H1 (cell line): ENCODE data around the gene EEF1A2. TPM values are rescaled to one million over a fixed set of nuclear protein-coding genes. Genes with fewer than 3 reads are reported as not detected.

ENCODE experiments used
- CTCF ChIA-PET: fragments of 300-600 bp; sonication (Branson Sonifier 250); formaldehyde crosslinking; loops from one replicate; lab custom pipeline; 2021; ENCODE audit not compliant: partially characterized antibody; lab: Charles Lee
- POLR2A ChIA-PET: fragments of 300-600 bp; sonication (Branson Sonifier 250); formaldehyde crosslinking; loops from one replicate; lab custom pipeline; 2021; ENCODE audit warnings: inconsistent platforms; ENCODE audit not compliant: partially characterized antibody; lab: Charles Lee
- DNase-seq, 2 experiments: peaks; one replicate each; pipeline versions ENCODE4 v3.0.0 to v3.0.0-alpha.2; 2010 to 2022; ENCODE audit warnings: low spot score in 2 of 2, low read depth in 1 of 2, mixed read lengths in 1 of 2
- FAIRE-seq: peaks from 2 replicates; lab custom pipeline; 2011; peaks lifted over from hg19 to GRCh38; lab: Jason Lieb, UNC
- H2AFZ ChIP-seq: 2 replicates; pipeline ENCODE4 v1.8.1; 2012; ENCODE audit warnings: low read length, inconsistent platforms
- H2AK5ac ChIP-seq: 2 replicates; pipeline ENCODE4 v1.6.1; 2013; ENCODE audit warnings: low read depth, low read length
- H2BK120ac ChIP-seq: replicated peaks from 2 replicates; pipeline ENCODE3; 2013; ENCODE audit warnings: low read depth, low read length, inconsistent platforms
- H2BK12ac ChIP-seq: 2 replicates; pipeline ENCODE4 v1.6.1; 2013; ENCODE audit warnings: low read depth, low read length
- H2BK15ac ChIP-seq: 2 replicates; pipeline ENCODE4 v1.6.1; 2013; ENCODE audit warnings: low read length
- H2BK20ac ChIP-seq: 2 replicates; pipeline ENCODE4 v1.6.1; 2013; ENCODE audit warnings: low read length
- H2BK5ac ChIP-seq: 2 replicates; pipeline ENCODE4 v1.6.1; 2013; ENCODE audit warnings: low read depth, low read length
- H3K14ac ChIP-seq: 2 replicates; pipeline ENCODE4 v1.6.1; 2013; ENCODE audit warnings: inconsistent platforms; ENCODE audit not compliant: insufficient read length
- H3K18ac ChIP-seq: 2 replicates; pipeline ENCODE4 v1.6.1; 2013; ENCODE audit warnings: low read length; ENCODE audit errors: extremely low read depth
- H3K23ac ChIP-seq: 2 replicates; pipeline ENCODE4 v1.6.1; 2013; ENCODE audit warnings: inconsistent platforms; ENCODE audit not compliant: insufficient read length
- H3K23me2 ChIP-seq: 2 replicates; pipeline ENCODE4 v1.6.1; 2013; ENCODE audit warnings: low read depth, low read length
- H3K27ac ChIP-seq: 2 replicates; pipeline ENCODE4 v1.6.1; 2011; ENCODE audit warnings: low read depth, low read length, inconsistent platforms
- H3K27me3 ChIP-seq, 4 experiments: replicated peaks in 1 of 4; 1 replicate in 1 of 4; 2 replicates in 3 of 4; pipeline versions ENCODE4 v1.6.1 to v1.8.1; 2011 to 2013; ENCODE audit warnings: low read length in 3 of 4, mild to moderate bottlenecking in 3 of 4, inconsistent platforms in 2 of 4, mixed read lengths in 2 of 4, moderate library complexity in 1 of 4; ENCODE audit not compliant: control insufficient read depth in 3 of 4, insufficient read depth in 3 of 4; ENCODE audit errors: extremely low read depth in 1 of 4
- H3K36me3 ChIP-seq, 4 experiments: 2 replicates each; pipeline versions ENCODE4 v1.6.1 to v1.8.1; 2011 to 2013; ENCODE audit warnings: mild to moderate bottlenecking in 4 of 4, low read length in 3 of 4, moderate library complexity in 2 of 4, control low read depth in 1 of 4, inconsistent platforms in 1 of 4; ENCODE audit not compliant: insufficient read depth in 4 of 4, control insufficient read depth in 2 of 4
- H3K4ac ChIP-seq: replicated peaks from 2 replicates; pipeline ENCODE3; 2013; ENCODE audit warnings: low read length, low read depth, mixed read lengths, inconsistent platforms; ENCODE audit not compliant: insufficient read length
- H3K4me1 ChIP-seq, 4 experiments: replicated peaks in 1 of 4; 1 replicate in 1 of 4; 2 replicates in 3 of 4; pipeline versions ENCODE4 v1.6.1 to v1.8.1; 2011 to 2013; ENCODE audit warnings: low read length in 3 of 4, inconsistent platforms in 2 of 4, mixed read lengths in 1 of 4; ENCODE audit not compliant: insufficient read depth in 4 of 4, control insufficient read depth in 3 of 4
- H3K4me2 ChIP-seq, 2 experiments: 2 replicates each; pipeline versions ENCODE4 v1.6.1 to v1.8.1; 2011 to 2013; ENCODE audit warnings: low read depth in 2 of 2, low read length in 2 of 2, control low read depth in 1 of 2, inconsistent platforms in 1 of 2, mild to moderate bottlenecking in 1 of 2; ENCODE audit not compliant: insufficient read depth in 1 of 2
- H3K4me3 ChIP-seq, 4 experiments: fragments of 200-600, 300-600 bp in 1 of 4; sonication (generic), shearing (Covaris generic), sonication (Bioruptor Twin) in 1 of 4; 2 replicates each; pipeline versions ENCODE4 v1.5.1 to v1.8.1; 2011 to 2016; ENCODE audit warnings: low read length in 4 of 4, low read depth in 3 of 4, control low read depth in 2 of 4, inconsistent platforms in 2 of 4, mild to moderate bottlenecking in 2 of 4, mixed read lengths in 1 of 4, moderate library complexity in 1 of 4; ENCODE audit not compliant: insufficient read depth in 2 of 4; ENCODE audit errors: extremely low read depth in 1 of 4
- H3K56ac ChIP-seq: replicated peaks from 2 replicates; pipeline ENCODE3; 2013; ENCODE audit warnings: low read depth, mild to moderate bottlenecking, mixed read lengths, low read length, inconsistent platforms; ENCODE audit not compliant: insufficient read length
- H3K79me1 ChIP-seq: 2 replicates; pipeline ENCODE4 v1.6.1; 2013; ENCODE audit warnings: low read depth, low read length, control low read depth
- H3K79me2 ChIP-seq, 2 experiments: 2 replicates each; pipeline versions ENCODE4 v1.6.1 to v1.8.1; 2012 to 2013; ENCODE audit warnings: low read length in 2 of 2, mild to moderate bottlenecking in 2 of 2, inconsistent platforms in 1 of 2; ENCODE audit not compliant: insufficient read depth in 2 of 2, control insufficient read depth in 1 of 2
- H3K9ac ChIP-seq, 4 experiments: replicated peaks in 1 of 4; 1 replicate in 1 of 4; 2 replicates in 3 of 4; pipeline versions ENCODE4 v1.6.1 to v1.8.1; 2011 to 2013; ENCODE audit warnings: low read depth in 3 of 4, low read length in 3 of 4, control low read depth in 2 of 4, mild to moderate bottlenecking in 2 of 4, moderate library complexity in 2 of 4, inconsistent platforms in 1 of 4; ENCODE audit errors: extremely low read depth in 1 of 4
- H3K9me3 ChIP-seq, 2 experiments: 2 replicates each; pipeline versions ENCODE4 v1.6.1 to v1.8.1; 2012 to 2013; ENCODE audit warnings: mild to moderate bottlenecking in 2 of 2, moderate library complexity in 2 of 2, control low read depth in 1 of 2, inconsistent platforms in 1 of 2, low read depth in 1 of 2, low read length in 1 of 2, mixed read lengths in 1 of 2; ENCODE audit not compliant: insufficient read depth in 2 of 2
- H4K20me1 ChIP-seq, 2 experiments: replicated peaks in 1 of 2; 2 replicates each; pipeline versions ENCODE3 to v1.8.1; 2011 to 2013; ENCODE audit warnings: inconsistent platforms in 2 of 2, low read length in 2 of 2, mild to moderate bottlenecking in 1 of 2; ENCODE audit not compliant: insufficient read depth in 2 of 2, control insufficient read depth in 1 of 2
- H4K5ac ChIP-seq: 2 replicates; pipeline ENCODE4 v1.6.1; 2013; ENCODE audit warnings: low read length, low read depth, mixed read lengths, inconsistent platforms; ENCODE audit not compliant: insufficient read length
- H4K8ac ChIP-seq: 2 replicates; pipeline ENCODE4 v1.8.0; 2013; ENCODE audit warnings: mild to moderate bottlenecking, moderate library complexity, low read length, inconsistent platforms; ENCODE audit not compliant: insufficient read depth; ENCODE audit errors: extremely low read depth
- H4K91ac ChIP-seq: replicated peaks from 2 replicates; pipeline ENCODE3; 2013; ENCODE audit warnings: low read length, mixed read lengths, inconsistent platforms; ENCODE audit not compliant: insufficient read length
- EGR1 ChIP-seq: IDR thresholded peaks from 2 replicates; pipeline ENCODE4 v1.6.1; 2011; ENCODE audit warnings: low read depth, low read length, borderline replicate concordance
- EZH2 ChIP-seq: fragments of 200-600 bp; sonication (generic); IDR thresholded peaks from 2 replicates; pipeline ENCODE4 v1.7.1; 2012; ENCODE audit warnings: low read depth, mild to moderate bottlenecking, moderate library complexity, low read length, inconsistent platforms; ENCODE audit not compliant: severe bottlenecking
- GTF2F1 ChIP-seq: IDR thresholded peaks from 2 replicates; pipeline ENCODE4 v1.6.1; 2012; ENCODE audit warnings: low read depth, low read length, improper control_type of control experiment, borderline replicate concordance
- KDM5A ChIP-seq: fragments of 200-600 bp; IDR thresholded peaks from 2 replicates; pipeline ENCODE4 v1.7.1; 2012; ENCODE audit warnings: mild to moderate bottlenecking, low read length, inconsistent platforms, mixed read lengths
- MAFK ChIP-seq: IDR thresholded peaks from 2 replicates; pipeline ENCODE4 v1.6.1; 2012; ENCODE audit warnings: low read depth, mild to moderate bottlenecking, improper control_type of control experiment, low read length
- RFX5 ChIP-seq: IDR thresholded peaks from 2 replicates; pipeline ENCODE4 v1.6.1; 2011; ENCODE audit warnings: low read depth, low read length, improper control_type of control experiment, borderline replicate concordance
- SIRT6 ChIP-seq: IDR thresholded peaks from one replicate; pipeline ENCODE4 v1.7.1; 2012; ENCODE audit warnings: low read length, inconsistent platforms
- SP4 ChIP-seq: IDR thresholded peaks from 2 replicates; pipeline ENCODE4 v1.6.1; 2012; ENCODE audit warnings: low read length, inconsistent platforms
- SRF ChIP-seq: IDR thresholded peaks from 2 replicates; pipeline ENCODE4 v1.6.1; 2011; ENCODE audit warnings: mild to moderate bottlenecking, low read depth, low read length, moderate library complexity
- WGBS, 2 experiments: shearing (Covaris generic) in 1 of 2; methylation state at CpG; one replicate each; pipeline versions ENCODE4 v1.1.6 to v1.1.7; 2013 to 2015; ENCODE audit warnings: low lambda C conversion rate in 2 of 2, mixed read lengths in 2 of 2, inconsistent platforms in 1 of 2, low coverage in 1 of 2, missing lambda C conversion rate in 1 of 2; ENCODE audit not compliant: insufficient replicate concordance in 2 of 2, insufficient coverage in 1 of 2, insufficient read length in 1 of 2; ENCODE audit errors: extremely low coverage in 1 of 2, missing lambda C conversion rate in 1 of 2; 5-methylcytosine and 5-hydroxymethylcytosine counted together
- polyA plus RNA-seq, 7 experiments: library from polyadenylated mRNA; depleted of rRNA in 3 of 7; stranded (reverse) in 5 of 7; unstranded in 2 of 7; fragments of >200 nt in 5 of 7; fragments of 200-250 nt in 2 of 7; gene quantifications; 1 replicate in 5 of 7; 2 replicates in 1 of 7; 4 replicates in 1 of 7; pipeline versions ENCODE4 v1.2.1 to v1.2.3, GENCODE V29; 2011 to 2013; ENCODE audit warnings: missing spikeins in 2 of 7, mixed read lengths in 2 of 7
- total RNA-seq: library from RNA; stranded (reverse); fragmentation: NEBNext Ultra II Directional; extraction: Animal tissue kit (Norgen Biotek cat#: 25700); gene quantifications from 2 replicates; pipeline ENCODE4 v1.2.1, GENCODE V29; 2021

Gene EEF1A2
- total and polyA plus RNA-seq, 2 of the 8 experiments (the other 6 are each of a cell fraction or from before 2014, with no cell fraction given): 7.4 to 25.8 TPM

DNA sequence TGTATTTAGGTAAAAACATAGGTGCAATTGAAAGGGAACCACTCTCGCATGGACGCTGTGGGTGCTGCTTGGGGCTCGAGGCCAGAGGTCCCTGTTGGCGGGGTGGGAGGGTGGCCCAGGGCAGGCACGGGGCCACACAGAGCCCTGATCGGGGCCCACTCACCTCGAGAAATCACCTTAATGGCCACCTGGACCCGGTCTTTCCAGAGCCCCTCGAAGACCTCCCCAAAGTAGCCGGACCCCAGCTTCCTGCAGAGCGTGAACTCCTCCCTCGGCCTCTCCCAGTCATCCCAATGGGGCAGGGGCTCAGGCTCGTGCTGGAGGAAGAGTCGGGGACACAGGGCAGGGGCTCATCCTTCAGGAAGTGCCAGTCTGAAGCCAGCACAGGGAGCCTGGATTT lies 34.5 kb upstream of the EEF1A2 start:
- 86% methylated on average over 13 of the region's 14 CpGs; no CpG with 5 or more reads in 1 of the 2 experiments for WGBS, 2 experiments
- no peak overlapping the region for H3K56ac ChIP-seq
- H4K5ac ChIP-seq: no peak overlapping the region
- no peak overlapping the region for H3K14ac ChIP-seq
- H3K36me3 ChIP-seq: no peaks in the 10 kb centered on the region
- H2BK15ac ChIP-seq: no peak overlapping the region
- FAIRE-seq (no peak), DNase-seq (no peak)
- H3K9ac ChIP-seq: no peak overlapping the region; a peak in 1 of 7 replicates
- H3K79me1 ChIP-seq: no peaks in the 10 kb centered on the region; the same call in 1 of the 2 replicates
- H2AK5ac ChIP-seq: no peak overlapping the region
- no peak overlapping the region for H2BK12ac ChIP-seq
- H3K4me1 ChIP-seq: peaks cover 0 to 18% (median 3%) of the 10 kb centered on the region in 4 experiments; a peak in 5 of 7 replicates
- H4K8ac ChIP-seq: peak overlapping the region; percentile 51; the same call in 1 of the 2 replicates
- H2BK120ac ChIP-seq: no peak overlapping the region
- no peak for TF ChIP-seq EGR1
- no peak for TF ChIP-seq MAFK
- no peak for TF ChIP-seq RFX5
- TF ChIP-seq EZH2: no peak
- no peak for TF ChIP-seq KDM5A
- TF ChIP-seq SRF: no peak
- no peak for TF ChIP-seq GTF2F1
- TF ChIP-seq SIRT6: no peak
- TF ChIP-seq SP4: no peak
- H3K27ac ChIP-seq: no peak overlapping the region
- H3K18ac ChIP-seq: no peak overlapping the region
- no peak overlapping the region for H3K23ac ChIP-seq
- H3K27me3 ChIP-seq: no peaks in the 10 kb centered on the region
- no peak overlapping the region for H2AFZ ChIP-seq
- H2BK5ac ChIP-seq: no peak overlapping the region
- CTCF ChIA-PET: no interaction called here
- POLR2A ChIA-PET: interaction anchor here (7.8 kb wide), 1 partner anchor 11 kb away, joined by 59 read pairs; the partner anchor contains the start of gene PPDPF
- peaks cover 3% of the 10 kb centered on the region; the same call in 1 of the 2 replicates for H3K23me2 ChIP-seq
- H3K4ac ChIP-seq: no peak overlapping the region
- peaks cover 0 to 3% of the 10 kb centered on the region in 2 experiments for H4K20me1 ChIP-seq
- H4K91ac ChIP-seq: no peak overlapping the region
- no peaks in the 10 kb centered on the region for H3K79me2 ChIP-seq
- H3K4me3 ChIP-seq: no peak overlapping the region
- no peaks in the 10 kb centered on the region for H3K9me3 ChIP-seq
- H2BK20ac ChIP-seq: no peak overlapping the region
- no peak overlapping the region for H3K4me2 ChIP-seq
